Upper lobe of left lung (tissue), 4 donors: ENCODE measurements around the gene NEURL1.

Experiments
- CTCF ChIP-seq, 6 experiments: fragments of 450-650 bp in 4 of 6; fragments of 200-600 bp in 2 of 6; sonication (generic) in 2 of 6; IDR thresholded peaks; one replicate each; pipeline ENCODE4 v1.5.1; 2016 to 2019; ENCODE audit warnings: antibody characterized with exemption in 6 of 6
- POLR2A ChIP-seq, 4 donors: fragments of 450-650 bp; IDR thresholded peaks; one replicate each; pipeline ENCODE4 v1.5.1; 2016 to 2017; ENCODE audit warnings: antibody characterized with exemption in 4 of 4, mild to moderate bottlenecking in 2 of 4
- POLR2AphosphoS5 ChIP-seq, 2 donors: sonication (generic); formaldehyde crosslinking; IDR thresholded peaks; one replicate each; pipeline ENCODE4 v1.5.1; 2017; ENCODE audit warnings: antibody characterized with exemption in 2 of 2

GRCh38 chr10:103550229-103550628, 56.7 kb downstream of the NEURL1 start:
- TF ChIP-seq CTCF (IDR thresholded peaks at IDR 0.05) (no peak), POLR2A (IDR thresholded peaks at IDR 0.05) (no peak), POLR2AphosphoS5 (IDR thresholded peaks at IDR 0.05) (no peak)
